ENCODE results near the gene MAGEE1. TPM values are rescaled to one million over a fixed set of nuclear protein-coding genes. Genes with fewer than 3 reads are reported as not detected.
A peak's percentile ranks its signal among the peaks of the same experiment; 100 is the strongest.

The MAGEE1 gene
- total RNA-seq, 1 donor from 2014 or later, result 3.6 TPM

DNA sequence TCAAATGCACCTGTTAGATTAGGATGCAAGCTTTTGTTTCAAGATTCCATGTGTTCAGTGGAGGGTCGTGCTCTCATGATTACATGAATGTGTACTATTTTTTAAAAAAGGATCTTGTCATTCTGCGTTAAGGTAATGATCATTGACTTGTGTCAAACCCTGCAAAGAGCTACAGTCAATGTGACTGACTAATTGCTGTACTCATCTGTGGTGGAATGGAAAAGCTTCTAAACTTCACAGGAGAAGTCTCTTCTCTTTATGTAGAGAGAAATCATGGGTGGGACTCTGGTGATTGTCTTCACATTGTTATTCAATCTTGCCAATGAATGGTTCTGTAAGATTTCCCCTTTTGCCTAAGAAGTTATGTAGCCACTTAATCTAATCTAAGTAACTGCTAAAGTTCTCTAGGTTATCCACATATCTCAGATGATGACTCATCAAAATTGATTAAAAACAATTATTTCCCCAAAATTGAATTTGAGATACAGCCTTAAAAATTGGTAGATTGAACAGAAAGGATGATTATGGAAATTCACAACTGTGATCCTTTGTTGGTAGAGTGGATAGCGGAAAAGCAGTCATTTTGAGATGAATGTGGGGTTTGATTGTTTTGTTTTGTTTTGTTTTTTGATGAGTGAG is 6.7 kb downstream of the MAGEE1 start:
- no peak overlapping the region for H3K27ac Mint-ChIP-seq
- H3K4me3 ChIP-seq, result no peak overlapping the region
- H3K4me3 Mint-ChIP-seq, result no peak overlapping the region
- H3K27me3 Mint-ChIP-seq (ENCODE audit: insufficient read depth, low read depth), result no peaks in the 10 kb centered on the region
- no peak overlapping the region for H3K9ac ChIP-seq
- H3K4me1 Mint-ChIP-seq, result no peaks in the 10 kb centered on the region
- H3K9me3 Mint-ChIP-seq, result peaks cover 5% of the 10 kb centered on the region
- H3K4me1 ChIP-seq, result peaks cover 10% of the 10 kb centered on the region
- peaks cover 3% of the 10 kb centered on the region for H3K9me3 ChIP-seq (ENCODE audit: low read depth)
- H3K79me2 ChIP-seq (ENCODE audit: low read depth), result no peaks in the 10 kb centered on the region
- H4K20me1 ChIP-seq (ENCODE audit: low read depth), result no peaks in the 10 kb centered on the region
- no peaks in the 10 kb centered on the region for H3K27me3 ChIP-seq
- no peak overlapping the region for H3K4me2 ChIP-seq
- H3F3A ChIP-seq (ENCODE audit: low read depth), result no peaks in the 10 kb centered on the region
- peaks cover 6% of the 10 kb centered on the region for H3K36me3 Mint-ChIP-seq
- TF ChIP-seq EZH2phosphoT487 (IDR thresholded peaks at IDR 0.05) (no peak), CTCF (IDR thresholded peaks at IDR 0.05) (no peak), EZH2 (IDR thresholded peaks at IDR 0.05) (no peak)
- no peaks in the 10 kb centered on the region for H3K36me3 ChIP-seq
- no peak overlapping the region for H3K27ac ChIP-seq
- no peak overlapping the region for H2AFZ ChIP-seq (replicated peaks)
- peak; percentile 7 for DNase-seq (ENCODE audit: low spot score)

GRCh38 chrX:76439188-76439587 is 11.7 kb downstream of the MAGEE1 start:
- Histone ChIP-seq H3K79me2 (ENCODE audit: low read depth) (no peaks in the 10 kb centered on the region), H3K9me3 (ENCODE audit: low read depth) (peaks cover 16% of the 10 kb centered on the region), H2AFZ (replicated peaks) (no peak overlapping the region), H3K27ac (no peak overlapping the region), H3K4me2 (no peak overlapping the region), H3F3A (ENCODE audit: low read depth) (no peaks in the 10 kb centered on the region), H3K27me3 (no peaks in the 10 kb centered on the region), H4K20me1 (ENCODE audit: low read depth) (no peaks in the 10 kb centered on the region), H3K36me3 (no peaks in the 10 kb centered on the region), H3K4me3 (no peak overlapping the region), H3K9ac (no peak overlapping the region), H3K4me1 (peaks cover 5% of the 10 kb centered on the region)
- Mint-ChIP-seq H3K4me3 (no peak overlapping the region), H3K4me1 (no peaks in the 10 kb centered on the region), H3K27ac (no peak overlapping the region), H3K9me3 (peaks cover 10% of the 10 kb centered on the region), H3K36me3 (no peaks in the 10 kb centered on the region), H3K27me3 (ENCODE audit: insufficient read depth, low read depth) (no peaks in the 10 kb centered on the region)
- DNase-seq (ENCODE audit: low spot score), result no peak
- TF ChIP-seq EZH2 (IDR thresholded peaks at IDR 0.05), result no peak
- no peak for TF ChIP-seq EZH2phosphoT487 (IDR thresholded peaks at IDR 0.05)

DNA sequence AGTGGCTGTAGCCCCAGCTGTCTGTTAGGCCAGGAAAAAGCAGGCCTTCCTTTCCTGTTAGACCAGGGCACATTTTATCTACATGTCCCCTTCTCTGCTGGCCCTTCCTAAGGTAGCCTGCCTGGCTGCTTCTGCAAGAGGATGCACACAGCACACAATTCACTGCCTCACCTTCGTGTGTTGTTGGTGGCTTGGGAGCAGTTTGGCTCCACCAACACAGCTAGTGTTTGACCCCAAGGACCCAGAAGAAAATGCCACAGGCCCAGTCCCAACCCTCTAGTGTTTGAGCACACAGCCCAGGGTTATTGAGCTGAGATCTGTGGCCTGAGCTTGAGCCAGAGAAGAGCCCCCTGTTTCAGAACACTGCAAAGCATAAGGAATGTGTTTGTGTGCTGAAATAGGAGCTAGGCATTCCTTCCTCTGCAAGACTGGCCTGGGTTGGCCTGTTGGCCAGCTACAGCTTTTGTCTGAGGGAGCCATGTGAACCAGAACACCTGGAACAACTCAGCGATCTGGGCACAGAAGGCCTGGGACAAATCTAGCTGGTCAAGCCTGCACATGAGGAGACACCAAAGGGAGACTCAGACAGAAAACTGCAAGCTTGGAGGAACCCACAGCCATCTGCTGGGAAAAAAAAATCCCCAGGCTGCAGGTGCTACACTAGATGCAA is 26.4 kb downstream of the MAGEE1 start:
- no peaks in the 10 kb centered on the region for H3F3A ChIP-seq (ENCODE audit: low read depth)
- no peaks in the 10 kb centered on the region for H3K27me3 Mint-ChIP-seq (ENCODE audit: insufficient read depth, low read depth)
- no peaks in the 10 kb centered on the region for H3K27me3 ChIP-seq
- H3K79me2 ChIP-seq (ENCODE audit: low read depth), result no peaks in the 10 kb centered on the region
- H3K36me3 Mint-ChIP-seq, result no peaks in the 10 kb centered on the region
- H3K4me1 ChIP-seq, result peaks cover 6% of the 10 kb centered on the region
- TF ChIP-seq CTCF (IDR thresholded peaks at IDR 0.05), result no peak
- no peak for TF ChIP-seq EZH2phosphoT487 (IDR thresholded peaks at IDR 0.05)
- TF ChIP-seq EZH2 (IDR thresholded peaks at IDR 0.05), result no peak
- no peaks in the 10 kb centered on the region for H4K20me1 ChIP-seq (ENCODE audit: low read depth)
- no peaks in the 10 kb centered on the region for H3K4me1 Mint-ChIP-seq
- no peaks in the 10 kb centered on the region for H3K9me3 Mint-ChIP-seq
- H3K9ac ChIP-seq, result no peak overlapping the region
- no peak overlapping the region for H2AFZ ChIP-seq (replicated peaks)
- no peaks in the 10 kb centered on the region for H3K9me3 ChIP-seq (ENCODE audit: low read depth)
- no peaks in the 10 kb centered on the region for H3K36me3 ChIP-seq
- H3K4me3 Mint-ChIP-seq, result no peak overlapping the region
- peak; percentile 17 for DNase-seq (ENCODE audit: low spot score)
- H3K4me2 ChIP-seq, result no peak overlapping the region
- no peak overlapping the region for H3K4me3 ChIP-seq
- H3K27ac ChIP-seq, result no peak overlapping the region
- H3K27ac Mint-ChIP-seq, result no peak overlapping the region

DNA sequence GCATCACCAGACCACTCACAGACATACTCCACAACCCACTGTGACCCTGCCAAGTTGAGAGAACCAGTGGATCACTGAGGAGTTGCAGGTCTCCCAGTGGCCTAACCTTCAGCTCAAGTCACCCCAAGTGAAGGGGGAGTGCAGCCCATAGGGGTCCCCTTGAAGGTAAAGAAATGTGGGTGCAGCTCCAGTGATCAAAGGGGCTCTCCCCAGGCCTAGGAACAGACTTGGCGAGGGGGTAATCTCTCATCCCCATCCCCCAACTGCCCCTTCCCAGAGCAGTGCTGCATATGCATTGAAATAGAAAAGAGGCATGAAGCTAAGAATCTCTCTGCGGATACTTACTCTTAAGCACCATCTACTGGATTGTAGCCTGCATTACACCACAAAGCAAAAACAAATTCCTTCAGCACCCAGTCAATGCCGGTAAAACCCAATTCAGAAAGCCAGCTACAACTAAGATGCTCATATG is 27.0 kb downstream of the MAGEE1 start:
- no peak for TF ChIP-seq EZH2 (IDR thresholded peaks at IDR 0.05)
- peak; percentile 56 for TF ChIP-seq CTCF (IDR thresholded peaks at IDR 0.05)
- TF ChIP-seq EZH2phosphoT487 (IDR thresholded peaks at IDR 0.05), result no peak
- no peak overlapping the region for H3K27ac Mint-ChIP-seq
- H3K4me1 Mint-ChIP-seq, result no peaks in the 10 kb centered on the region
- no peak overlapping the region for H3K4me2 ChIP-seq
- peaks cover 6% of the 10 kb centered on the region for H3K4me1 ChIP-seq
- H3F3A ChIP-seq (ENCODE audit: low read depth), result no peaks in the 10 kb centered on the region
- H4K20me1 ChIP-seq (ENCODE audit: low read depth), result no peaks in the 10 kb centered on the region
- H3K9me3 Mint-ChIP-seq, result no peaks in the 10 kb centered on the region
- no peak overlapping the region for H2AFZ ChIP-seq (replicated peaks)
- no peaks in the 10 kb centered on the region for H3K27me3 Mint-ChIP-seq (ENCODE audit: insufficient read depth, low read depth)
- H3K27me3 ChIP-seq, result no peaks in the 10 kb centered on the region
- H3K36me3 ChIP-seq, result no peaks in the 10 kb centered on the region
- H3K9ac ChIP-seq, result no peak overlapping the region
- H3K9me3 ChIP-seq (ENCODE audit: low read depth), result no peaks in the 10 kb centered on the region
- H3K4me3 Mint-ChIP-seq, result no peak overlapping the region
- peak; percentile 39 for DNase-seq (ENCODE audit: low spot score)
- no peak overlapping the region for H3K27ac ChIP-seq
- no peaks in the 10 kb centered on the region for H3K36me3 Mint-ChIP-seq
- H3K4me3 ChIP-seq, result no peak overlapping the region
- H3K79me2 ChIP-seq (ENCODE audit: low read depth), result no peaks in the 10 kb centered on the region

Data from neural progenitor cell (in vitro differentiated cells).